ENCODE data around the gene AMBP. TPM values are rescaled to one million over a fixed set of nuclear protein-coding genes. Genes with fewer than 3 reads are reported as not detected.
"Not testable (repeated sequence)": the region's sequence is repeated elsewhere in the genome, so short reads cannot be mapped to it uniquely, and the experiment has no call there.

Gene AMBP
- total RNA-seq, 2 experiments from 2014 or later: not detected

GRCh38 chr9:114091711-114092110 lies 13.6 kb upstream of the AMBP start:
- peaks cover 9% of the 10 kb centered on the region for H3K27me3 Mint-ChIP-seq
- DNase-seq (no peak), ATAC-seq (ENCODE audit: low read depth) (no peak)
- H3K27ac Mint-ChIP-seq: no peak overlapping the region
- H3K9me3 Mint-ChIP-seq: no peaks in the 10 kb centered on the region
- POLR2A ChIA-PET: no interaction called here
- H3K36me3 Mint-ChIP-seq: no peaks in the 10 kb centered on the region
- H3K4me1 Mint-ChIP-seq: no peaks in the 10 kb centered on the region
- no peak overlapping the region for H3K4me3 Mint-ChIP-seq

DNA sequence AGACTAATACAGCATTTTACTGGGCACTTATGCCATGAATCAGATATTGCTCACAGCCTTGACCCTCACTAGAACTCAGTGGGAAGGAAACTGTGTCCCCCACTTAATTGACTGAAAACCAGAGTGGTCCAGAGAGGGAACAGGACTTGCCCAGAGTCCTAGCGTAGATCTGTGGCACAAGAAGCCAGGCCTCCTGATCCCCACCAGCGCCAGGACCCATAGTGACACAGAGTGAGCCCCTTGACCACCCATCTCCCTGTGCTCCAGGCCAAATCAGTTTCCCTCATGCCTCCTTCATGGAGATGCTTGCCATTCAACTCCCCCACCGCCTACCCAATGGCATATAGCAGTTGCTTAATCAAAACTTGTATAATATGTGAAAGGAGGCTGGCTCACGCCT lies 12.7 kb upstream of the AMBP start:
- no peaks in the 10 kb centered on the region for H3K9me3 Mint-ChIP-seq
- H3K4me1 Mint-ChIP-seq: no peaks in the 10 kb centered on the region
- no peak overlapping the region for H3K27ac Mint-ChIP-seq
- no peaks in the 10 kb centered on the region for H3K36me3 Mint-ChIP-seq
- ATAC-seq (ENCODE audit: low read depth): no peak
- DNase-seq: no peak
- peaks cover 2% of the 10 kb centered on the region for H3K27me3 Mint-ChIP-seq
- POLR2A ChIA-PET: no interaction called here
- H3K4me3 Mint-ChIP-seq: no peak overlapping the region

- Mint-ChIP-seq H3K27me3 (peaks cover 2% of the 10 kb centered on the region), H3K4me3 (no peak overlapping the region), H3K9me3 (no peaks in the 10 kb centered on the region), H3K4me1 (no peaks in the 10 kb centered on the region), H3K36me3 (no peaks in the 10 kb centered on the region), H3K27ac (no peak overlapping the region)
- DNase-seq (no peak), ATAC-seq (ENCODE audit: low read depth) (no peak)
- POLR2A ChIA-PET: no interaction called here
These were observed 11.2 kb upstream of the AMBP start for GRCh38 chr9:114089206-114089840.

- no peak for DNase-seq
- Mint-ChIP-seq H3K4me3 (no peak overlapping the region), H3K36me3 (no peaks in the 10 kb centered on the region), H3K4me1 (no peaks in the 10 kb centered on the region), H3K27ac (no peak overlapping the region), H3K9me3 (no peaks in the 10 kb centered on the region), H3K27me3 (peaks cover 2% of the 10 kb centered on the region)
- POLR2A ChIA-PET: no interaction called here
- no peak for ATAC-seq (ENCODE audit: low read depth)
These were observed 10.6 kb upstream of the AMBP start for GRCh38 chr9:114088571-114089170.

GRCh38 chr9:114087721-114088120 lies 9.6 kb upstream of the AMBP start:
- no peak for DNase-seq
- POLR2A ChIA-PET: no interaction called here
- no peak overlapping the region for H3K4me3 Mint-ChIP-seq
- no peaks in the 10 kb centered on the region for H3K4me1 Mint-ChIP-seq
- no peaks in the 10 kb centered on the region for H3K36me3 Mint-ChIP-seq
- no peak overlapping the region for H3K27ac Mint-ChIP-seq
- no peak for ATAC-seq (ENCODE audit: low read depth)
- H3K27me3 Mint-ChIP-seq: peaks cover under 1% of the 10 kb centered on the region
- no peaks in the 10 kb centered on the region for H3K9me3 Mint-ChIP-seq

DNA sequence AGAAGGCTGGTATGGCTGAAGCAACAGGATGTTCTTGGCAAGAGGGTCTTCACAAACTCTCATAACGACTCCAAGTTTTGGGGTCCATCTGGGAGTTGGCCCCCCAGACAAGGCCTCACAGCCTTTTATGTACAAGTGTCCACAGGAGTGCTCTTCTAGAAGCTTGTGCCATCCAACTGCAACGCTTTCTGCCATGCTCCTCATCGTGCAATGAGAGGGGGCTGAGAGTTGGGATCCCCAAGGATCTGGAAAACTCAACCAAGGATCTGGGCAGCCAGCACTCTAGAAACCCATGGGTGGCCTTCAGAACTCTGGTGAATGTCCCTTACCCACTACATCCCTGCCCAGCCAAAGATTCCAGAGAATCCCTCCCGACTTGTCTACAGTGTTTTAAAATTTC lies 8.5 kb upstream of the AMBP start:
- no peaks in the 10 kb centered on the region for H3K4me1 Mint-ChIP-seq
- no peak for ATAC-seq (ENCODE audit: low read depth)
- POLR2A ChIA-PET: no interaction called here
- no peaks in the 10 kb centered on the region for H3K36me3 Mint-ChIP-seq
- no peak for DNase-seq
- H3K4me3 Mint-ChIP-seq: no peak overlapping the region
- H3K27me3 Mint-ChIP-seq: no peaks in the 10 kb centered on the region
- H3K9me3 Mint-ChIP-seq: no peaks in the 10 kb centered on the region
- no peak overlapping the region for H3K27ac Mint-ChIP-seq

- no peaks in the 10 kb centered on the region for H3K4me1 Mint-ChIP-seq
- POLR2A ChIA-PET: no interaction called here
- no peaks in the 10 kb centered on the region for H3K36me3 Mint-ChIP-seq
- DNase-seq: no peak
- no peak for ATAC-seq (ENCODE audit: low read depth)
- no peak overlapping the region for H3K27ac Mint-ChIP-seq
- no peaks in the 10 kb centered on the region for H3K27me3 Mint-ChIP-seq
- no peak overlapping the region for H3K4me3 Mint-ChIP-seq
- H3K9me3 Mint-ChIP-seq: no peaks in the 10 kb centered on the region
These were observed 7.9 kb upstream of the AMBP start for GRCh38 chr9:114086009-114086408.

DNA sequence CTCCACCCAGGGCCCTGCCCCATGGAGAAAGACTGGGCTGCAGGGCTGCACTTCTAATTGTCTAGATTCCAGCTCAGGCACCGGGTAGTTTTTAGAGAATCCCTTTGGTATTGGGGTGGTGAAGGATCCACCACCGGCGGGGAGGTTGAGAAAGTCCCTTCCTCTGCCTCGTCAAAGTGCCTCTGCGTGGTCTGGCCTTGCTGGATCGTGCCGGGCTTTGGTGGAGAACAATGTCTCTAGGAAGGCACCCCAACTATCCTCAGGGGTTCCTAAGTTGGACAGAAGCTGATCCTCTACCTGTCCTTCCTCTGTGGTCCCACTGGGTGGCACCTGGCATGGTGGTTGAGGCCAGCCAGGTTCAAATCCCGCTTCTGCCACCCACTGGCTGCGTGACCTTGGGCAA lies 7.3 kb upstream of the AMBP start:
- no peaks in the 10 kb centered on the region for H3K36me3 Mint-ChIP-seq
- POLR2A ChIA-PET: no interaction called here
- H3K27ac Mint-ChIP-seq: no peak overlapping the region
- no peaks in the 10 kb centered on the region for H3K9me3 Mint-ChIP-seq
- H3K27me3 Mint-ChIP-seq: no peaks in the 10 kb centered on the region
- H3K4me3 Mint-ChIP-seq: no peak overlapping the region
- H3K4me1 Mint-ChIP-seq: no peaks in the 10 kb centered on the region
- ATAC-seq (ENCODE audit: low read depth) (no peak), DNase-seq (no peak)

DNA sequence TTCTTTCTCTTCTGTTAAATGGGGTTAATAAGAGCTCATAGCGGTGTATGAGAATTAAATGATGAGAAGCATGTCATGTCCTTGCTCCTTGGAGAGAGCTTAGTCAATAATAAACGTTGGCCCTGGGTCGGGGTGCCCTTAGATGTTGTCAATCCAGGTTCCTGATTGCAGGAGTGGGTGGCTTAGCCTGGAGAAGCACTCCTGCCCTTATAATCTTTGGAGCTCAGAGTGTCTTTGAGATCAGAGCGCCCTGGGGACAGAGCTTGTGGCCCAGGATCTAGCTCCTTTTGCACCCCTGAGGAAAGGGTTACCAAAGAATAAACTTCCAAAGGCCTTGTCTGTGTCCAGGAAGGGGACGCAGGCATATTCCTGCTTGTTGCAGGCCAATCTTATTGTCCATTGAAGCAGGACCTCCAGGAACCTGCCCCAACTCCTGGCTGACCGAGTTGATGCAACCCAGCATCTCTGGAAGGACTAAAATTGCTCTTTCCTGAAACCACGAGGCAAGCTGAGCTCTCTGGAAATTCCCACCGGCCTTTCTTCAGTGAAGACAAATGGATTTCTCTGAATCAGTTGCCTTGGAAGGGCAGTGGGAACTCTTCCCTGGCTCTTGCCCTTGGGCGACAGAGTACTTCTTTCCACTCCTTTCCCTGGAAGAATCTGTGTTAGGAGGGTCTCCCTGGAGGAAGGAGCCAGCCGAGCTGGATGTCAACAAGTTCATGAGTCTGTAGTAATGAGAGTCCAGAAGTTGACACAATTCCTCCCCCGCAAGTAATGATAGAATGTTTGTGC lies 6.4 kb upstream of the AMBP start:
- Mint-ChIP-seq H3K9me3 (no peaks in the 10 kb centered on the region), H3K36me3 (no peaks in the 10 kb centered on the region), H3K27ac (no peak overlapping the region), H3K4me1 (no peaks in the 10 kb centered on the region), H3K4me3 (no peak overlapping the region), H3K27me3 (no peaks in the 10 kb centered on the region)
- DNase-seq (no peak), ATAC-seq (ENCODE audit: low read depth) (no peak)
- POLR2A ChIA-PET: no interaction called here

DNA sequence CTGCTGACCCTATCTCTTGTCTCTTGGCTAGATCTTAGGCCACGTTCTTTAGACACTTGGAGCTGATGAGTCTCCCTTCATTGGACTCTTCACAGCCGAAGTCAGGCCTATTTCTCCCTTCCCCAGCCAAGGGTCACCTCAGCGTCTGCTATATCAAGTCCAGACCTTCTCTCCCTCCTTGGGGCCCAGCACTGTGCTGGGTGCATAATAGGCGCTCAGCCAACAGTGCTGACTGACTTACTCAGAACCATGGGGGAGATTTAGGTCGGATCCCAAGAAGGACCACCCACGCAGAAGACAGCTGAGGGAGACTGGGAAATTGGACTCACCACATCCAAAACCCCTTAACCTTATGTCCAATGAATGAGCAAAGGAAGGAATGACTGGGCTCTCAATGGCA lies 5.6 kb upstream of the AMBP start:
- Mint-ChIP-seq H3K4me1 (no peaks in the 10 kb centered on the region), H3K4me3 (no peak overlapping the region), H3K27ac (no peak overlapping the region), H3K9me3 (no peaks in the 10 kb centered on the region), H3K36me3 (no peaks in the 10 kb centered on the region), H3K27me3 (no peaks in the 10 kb centered on the region)
- DNase-seq (no peak), ATAC-seq (ENCODE audit: low read depth) (no peak)
- POLR2A ChIA-PET: no interaction called here

- DNase-seq; H3K27ac Mint-ChIP-seq; H3K9me3 Mint-ChIP-seq; POLR2A ChIA-PET; H3K36me3 Mint-ChIP-seq; H3K4me1 Mint-ChIP-seq; ATAC-seq (ENCODE audit: low read depth); H3K4me3 Mint-ChIP-seq; H3K27me3 Mint-ChIP-seq: not testable (repeated sequence)
These were observed 4.8 kb upstream of the AMBP start for GRCh38 chr9:114082763-114083412.

DNA sequence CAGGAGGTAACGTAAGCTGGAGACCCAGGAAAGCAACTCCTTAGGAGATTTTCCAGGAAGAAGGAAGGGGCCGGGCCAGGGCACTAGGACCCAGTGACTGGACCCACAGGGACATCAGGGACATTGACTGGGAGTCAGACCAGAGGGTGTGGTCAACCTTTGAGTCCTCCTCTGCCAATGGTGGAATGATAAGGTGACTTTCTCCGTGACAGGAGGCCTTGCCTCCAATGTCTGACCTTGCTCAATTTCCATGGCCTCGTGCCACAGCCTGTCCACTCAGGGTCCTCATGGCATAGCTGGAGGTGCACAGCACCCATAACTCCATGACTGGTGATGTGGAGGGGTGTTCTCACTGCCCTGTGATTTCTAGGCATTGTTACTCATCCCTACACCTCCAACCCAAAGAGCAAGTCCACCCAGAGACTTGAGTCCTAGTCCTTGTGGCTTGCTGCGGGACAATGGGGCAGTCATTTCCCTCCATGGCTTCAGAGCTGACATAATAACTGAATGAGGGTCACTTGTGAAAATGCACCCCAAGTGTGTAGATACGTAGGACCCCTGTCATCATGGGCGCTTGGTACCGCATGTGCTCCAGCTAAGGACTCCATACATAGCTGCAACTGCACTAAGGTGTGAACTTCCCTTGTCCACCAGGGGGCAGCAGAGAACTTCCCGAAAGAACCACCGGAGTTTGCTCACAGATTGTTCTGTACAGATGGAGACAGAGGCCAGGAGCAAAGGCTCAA lies 4.1 kb upstream of the AMBP start:
- POLR2A ChIA-PET: interaction anchor here (0.6 kb wide), 1 partner anchor 220 kb away, joined by 3 read pairs; no protein-coding TSS in a partner anchor
- Mint-ChIP-seq H3K27ac (no peak overlapping the region), H3K36me3 (no peaks in the 10 kb centered on the region), H3K27me3 (no peaks in the 10 kb centered on the region), H3K4me3 (no peak overlapping the region), H3K4me1 (no peaks in the 10 kb centered on the region), H3K9me3 (no peaks in the 10 kb centered on the region)
- ATAC-seq (ENCODE audit: low read depth): peak; percentile 87
- peak; percentile 70 for DNase-seq

- no peaks in the 10 kb centered on the region for H3K9me3 Mint-ChIP-seq
- H3K27ac Mint-ChIP-seq: no peak overlapping the region
- ATAC-seq (ENCODE audit: low read depth): no peak
- no peak overlapping the region for H3K4me3 Mint-ChIP-seq
- H3K36me3 Mint-ChIP-seq: no peaks in the 10 kb centered on the region
- DNase-seq: no peak
- POLR2A ChIA-PET: no interaction called here
- no peaks in the 10 kb centered on the region for H3K27me3 Mint-ChIP-seq
- no peaks in the 10 kb centered on the region for H3K4me1 Mint-ChIP-seq
These were observed 3.4 kb upstream of the AMBP start for GRCh38 chr9:114081441-114082016.

Measured in activated naive CD8-positive, alpha-beta T cell treated with anti-CD3 and anti-CD28 coated beads, Interleukin-2, amount 10 ng/mL, durations not matched to agents 7 days and 5 days (primary cell).